ENCODE results near the gene TRABD.

Gene TRABD

GRCh38 chr22:50175921-50176849, 9.5 kb upstream of the TRABD start:
- Histone ChIP-seq H3K27me3 (ENCODE audit: insufficient read depth, low read length, poor library complexity, severe bottlenecking) (no peaks in the 10 kb centered on the region), H3K9me2 (replicated peaks; ENCODE audit: low read depth, low read length) (no peaks in the 10 kb centered on the region), H3K36me3 (ENCODE audit: insufficient read depth, low read length) (no peaks in the 10 kb centered on the region), H3K4me1 (ENCODE audit: insufficient read depth, low read length, poor library complexity, severe bottlenecking) (peaks cover 4% of the 10 kb centered on the region), H3F3A (ENCODE audit: low read depth) (no peaks in the 10 kb centered on the region), H2AFZ (ENCODE audit: low read length) (no peak overlapping the region), H3K79me2 (ENCODE audit: insufficient read depth, low read length) (no peaks in the 10 kb centered on the region), H3K4me2 (ENCODE audit: low read depth, low read length, poor library complexity, severe bottlenecking) (no peak overlapping the region), H4K20me1 (ENCODE audit: insufficient read depth, low read length, poor library complexity, severe bottlenecking) (no peaks in the 10 kb centered on the region), H3K9ac (ENCODE audit: low read depth, low read length, poor library complexity, severe bottlenecking) (no peak overlapping the region), H3K9me3 (ENCODE audit: insufficient read depth, low read depth, low read length) (no peaks in the 10 kb centered on the region), H3K4me3 (ENCODE audit: low read length, poor library complexity, severe bottlenecking) (no peak overlapping the region)
- TF ChIP-seq CTCF (conservative IDR thresholded peaks at IDR 0.05; ENCODE audit: low read length) (no peak), EZH2phosphoT487 (IDR thresholded peaks at IDR 0.05; ENCODE audit: borderline replicate concordance) (no peak)

- Histone ChIP-seq H4K20me1 (ENCODE audit: insufficient read depth, low read length, poor library complexity, severe bottlenecking) (no peaks in the 10 kb centered on the region), H2AFZ (ENCODE audit: low read length) (no peak overlapping the region), H3K4me3 (ENCODE audit: low read length, poor library complexity, severe bottlenecking) (no peak overlapping the region), H3K4me2 (ENCODE audit: low read depth, low read length, poor library complexity, severe bottlenecking) (no peak overlapping the region), H3K4me1 (ENCODE audit: insufficient read depth, low read length, poor library complexity, severe bottlenecking) (peaks cover 4% of the 10 kb centered on the region), H3K9me3 (ENCODE audit: insufficient read depth, low read depth, low read length) (no peaks in the 10 kb centered on the region), H3K79me2 (ENCODE audit: insufficient read depth, low read length) (no peaks in the 10 kb centered on the region), H3K27me3 (ENCODE audit: insufficient read depth, low read length, poor library complexity, severe bottlenecking) (no peaks in the 10 kb centered on the region), H3K9ac (ENCODE audit: low read depth, low read length, poor library complexity, severe bottlenecking) (no peak overlapping the region), H3F3A (ENCODE audit: low read depth) (no peaks in the 10 kb centered on the region), H3K36me3 (ENCODE audit: insufficient read depth, low read length) (no peaks in the 10 kb centered on the region), H3K9me2 (replicated peaks; ENCODE audit: low read depth, low read length) (no peaks in the 10 kb centered on the region)
- TF ChIP-seq EZH2phosphoT487 (IDR thresholded peaks at IDR 0.05; ENCODE audit: borderline replicate concordance) (no peak), CTCF (conservative IDR thresholded peaks at IDR 0.05; ENCODE audit: low read length) (no peak)
Measured at GRCh38 chr22:50176850-50177536, 8.7 kb upstream of the TRABD start.

GRCh38 chr22:50177537-50178470, 7.9 kb upstream of the TRABD start:
- H3K27me3 ChIP-seq (ENCODE audit: insufficient read depth, low read length, poor library complexity, severe bottlenecking): no peaks in the 10 kb centered on the region
- H3K4me2 ChIP-seq (ENCODE audit: low read depth, low read length, poor library complexity, severe bottlenecking): no peak overlapping the region
- H3K9ac ChIP-seq (ENCODE audit: low read depth, low read length, poor library complexity, severe bottlenecking): no peak overlapping the region
- no peaks in the 10 kb centered on the region for H3K36me3 ChIP-seq (ENCODE audit: insufficient read depth, low read length)
- H3K4me1 ChIP-seq (ENCODE audit: insufficient read depth, low read length, poor library complexity, severe bottlenecking): peaks cover 4% of the 10 kb centered on the region
- H3K79me2 ChIP-seq (ENCODE audit: insufficient read depth, low read length): no peaks in the 10 kb centered on the region
- no peaks in the 10 kb centered on the region for H4K20me1 ChIP-seq (ENCODE audit: insufficient read depth, low read length, poor library complexity, severe bottlenecking)
- no peak overlapping the region for H2AFZ ChIP-seq (ENCODE audit: low read length)
- no peaks in the 10 kb centered on the region for H3F3A ChIP-seq (ENCODE audit: low read depth)
- TF ChIP-seq EZH2phosphoT487 (IDR thresholded peaks at IDR 0.05; ENCODE audit: borderline replicate concordance) (no peak), CTCF (conservative IDR thresholded peaks at IDR 0.05; ENCODE audit: low read length) (no peak)
- H3K9me2 ChIP-seq (replicated peaks; ENCODE audit: low read depth, low read length): no peaks in the 10 kb centered on the region
- no peaks in the 10 kb centered on the region for H3K9me3 ChIP-seq (ENCODE audit: insufficient read depth, low read depth, low read length)
- no peak overlapping the region for H3K4me3 ChIP-seq (ENCODE audit: low read length, poor library complexity, severe bottlenecking)

Data from Loucy (cell line).